Fibroblast of lung (primary cell): ENCODE measurements around the gene LRR1. TPM values are rescaled to one million over a fixed set of nuclear protein-coding genes. Genes with fewer than 3 reads are reported as not detected.

Experiments
- DNase-seq, 2 donors: peaks; one replicate each; pipeline versions ENCODE4 v3.0.0 to v3.0.0-alpha.2; 2010; ENCODE audit warnings: low read depth in 2 of 2
- H2AFZ ChIP-seq: 2 replicates; pipeline ENCODE4 v1.5.1; 2012; ENCODE audit warnings: low read length, control low read depth, inconsistent platforms
- H3K27ac ChIP-seq: 2 replicates; pipeline ENCODE4 v1.5.1; 2011; ENCODE audit warnings: low read length, control low read depth; ENCODE audit not compliant: insufficient read depth
- H3K27me3 ChIP-seq: 2 replicates; pipeline ENCODE4 v1.5.1; 2011; ENCODE audit warnings: mild to moderate bottlenecking, low read length; ENCODE audit not compliant: control insufficient read depth, insufficient read depth
- H3K36me3 ChIP-seq: 2 replicates; pipeline ENCODE4 v1.5.1; 2011; ENCODE audit warnings: low read length; ENCODE audit not compliant: control insufficient read depth, insufficient read depth
- H3K4me1 ChIP-seq: 2 replicates; pipeline ENCODE4 v1.5.1; 2011; ENCODE audit warnings: low read length; ENCODE audit not compliant: control insufficient read depth, insufficient read depth; ENCODE audit errors: extremely low read depth
- H3K4me2 ChIP-seq: 2 replicates; pipeline ENCODE4 v1.5.1; 2011; ENCODE audit warnings: low read length, control low read depth; ENCODE audit not compliant: insufficient read depth; ENCODE audit errors: extremely low read depth
- H3K4me3 ChIP-seq, 4 experiments: fragments of 200-600 bp in 1 of 4; sonication (generic) in 1 of 4; replicated peaks in 1 of 4; 2 replicates each; pipeline ENCODE4 v1.5.1; 2011 to 2016; ENCODE audit warnings: low read length in 4 of 4, low read depth in 3 of 4, mild to moderate bottlenecking in 3 of 4, control low read depth in 2 of 4, inconsistent platforms in 1 of 4, mixed read lengths in 1 of 4; ENCODE audit not compliant: insufficient read depth in 1 of 4; ENCODE audit errors: control extremely low read depth in 1 of 4
- H3K79me2 ChIP-seq: 2 replicates; pipeline ENCODE4 v1.5.1; 2012; ENCODE audit warnings: mild to moderate bottlenecking, low read length, inconsistent platforms; ENCODE audit not compliant: control insufficient read depth, insufficient read depth
- H3K9ac ChIP-seq: 2 replicates; pipeline ENCODE4 v1.5.1; 2011; ENCODE audit warnings: mild to moderate bottlenecking, low read length, control low read depth; ENCODE audit not compliant: insufficient read depth
- H3K9me3 ChIP-seq: 2 replicates; pipeline ENCODE4 v1.5.1; 2012; ENCODE audit warnings: low read depth, low read length; ENCODE audit not compliant: control insufficient read depth, insufficient read depth
- H4K20me1 ChIP-seq: 2 replicates; pipeline ENCODE4 v1.5.1; 2011; ENCODE audit warnings: low read length; ENCODE audit not compliant: control insufficient read depth, insufficient read depth; ENCODE audit errors: extremely low read depth
- EZH2 ChIP-seq: IDR thresholded peaks from 2 replicates; pipeline ENCODE4 v1.5.1; 2012; ENCODE audit warnings: low read length, control low read depth, mild to moderate bottlenecking; ENCODE audit errors: missing control alignments
- polyA plus RNA-seq, 2 donors: library from polyadenylated mRNA; depleted of rRNA in 1 of 2; stranded (reverse) in 1 of 2; unstranded in 1 of 2; fragments of >200 nt; gene quantifications; 2 replicates each; pipeline ENCODE4 v1.2.1, GENCODE V29; 2011 to 2012; ENCODE audit warnings: missing spikeins in 1 of 2
- total RNA-seq: library from RNA; depleted of rRNA; stranded (reverse); fragments of >200 nt; gene quantifications from 2 replicates; pipeline ENCODE4 v1.2.1, GENCODE V29; 2014
- TF ChIP-seq, protein P1 (sequence below), 2 donors: IDR thresholded peaks in 1 of 2; conservative IDR thresholded peaks in 1 of 2; 1 replicate in 1 of 2; 2 replicates in 1 of 2; pipeline ENCODE4 v1.5.1; 2011 to 2012; ENCODE audit warnings: low read length in 2 of 2, control low read depth in 1 of 2, inconsistent platforms in 1 of 2, low read depth in 1 of 2, mild to moderate bottlenecking in 1 of 2

Gene LRR1
- total and polyA plus RNA-seq, 2 donors (not counting 1 experiment from before 2014, with no cell fraction given): 10.7 to 10.9 TPM

DNA sequence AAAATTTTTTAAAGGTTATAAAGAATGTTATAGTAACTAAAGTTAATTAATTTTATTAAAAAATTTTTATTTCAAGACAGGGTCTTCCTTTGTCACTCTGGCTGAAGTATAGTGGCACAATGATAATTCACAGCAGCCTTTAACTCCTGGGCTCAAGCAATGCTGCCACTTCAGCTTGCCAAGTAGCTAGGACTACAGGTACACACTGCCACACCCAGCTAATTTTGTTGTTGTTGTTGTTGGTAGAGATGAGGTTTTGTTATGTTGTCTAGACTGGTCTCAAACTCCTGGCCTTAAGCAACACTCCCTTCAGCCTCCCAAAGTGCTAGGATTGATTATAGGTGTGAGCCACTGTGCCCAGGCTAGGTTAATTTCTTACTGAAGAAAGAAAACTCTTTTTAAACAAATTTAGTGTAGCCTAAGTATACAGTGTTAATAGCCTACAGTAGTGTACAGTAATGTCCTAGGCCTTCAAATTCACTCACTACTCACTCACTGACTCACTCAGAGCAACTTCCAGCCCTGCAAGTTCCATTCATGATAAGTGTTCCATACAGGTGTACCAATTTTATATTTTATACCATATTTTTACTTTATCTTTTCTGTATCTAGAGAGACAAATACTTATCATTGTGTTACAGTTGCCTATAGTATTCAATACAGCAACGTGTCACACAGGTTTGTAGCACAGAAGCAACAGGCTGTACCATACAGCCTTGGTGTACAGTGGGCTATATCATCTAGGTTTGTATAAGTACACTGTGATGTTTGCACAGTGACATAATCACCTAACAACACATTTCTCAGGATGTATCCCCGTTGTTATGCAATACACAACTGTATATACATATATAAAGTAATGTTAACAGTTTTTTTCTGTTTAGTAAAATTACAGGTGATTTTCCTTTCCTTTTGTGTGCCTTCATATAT, 61.1 kb downstream of the LRR1 start:
- Histone ChIP-seq H3K9me3 (no peaks in the 10 kb centered on the region), H2AFZ (no peak overlapping the region), H3K4me3 (no peak overlapping the region), H3K4me1 (no peaks in the 10 kb centered on the region), H3K36me3 (no peaks in the 10 kb centered on the region), H4K20me1 (no peaks in the 10 kb centered on the region), H3K4me2 (no peak overlapping the region), H3K9ac (no peak overlapping the region), H3K27me3 (no peaks in the 10 kb centered on the region), H3K27ac (no peak overlapping the region), H3K79me2 (no peaks in the 10 kb centered on the region)
- no peak for DNase-seq
- TF ChIP-seq, protein P1, sequence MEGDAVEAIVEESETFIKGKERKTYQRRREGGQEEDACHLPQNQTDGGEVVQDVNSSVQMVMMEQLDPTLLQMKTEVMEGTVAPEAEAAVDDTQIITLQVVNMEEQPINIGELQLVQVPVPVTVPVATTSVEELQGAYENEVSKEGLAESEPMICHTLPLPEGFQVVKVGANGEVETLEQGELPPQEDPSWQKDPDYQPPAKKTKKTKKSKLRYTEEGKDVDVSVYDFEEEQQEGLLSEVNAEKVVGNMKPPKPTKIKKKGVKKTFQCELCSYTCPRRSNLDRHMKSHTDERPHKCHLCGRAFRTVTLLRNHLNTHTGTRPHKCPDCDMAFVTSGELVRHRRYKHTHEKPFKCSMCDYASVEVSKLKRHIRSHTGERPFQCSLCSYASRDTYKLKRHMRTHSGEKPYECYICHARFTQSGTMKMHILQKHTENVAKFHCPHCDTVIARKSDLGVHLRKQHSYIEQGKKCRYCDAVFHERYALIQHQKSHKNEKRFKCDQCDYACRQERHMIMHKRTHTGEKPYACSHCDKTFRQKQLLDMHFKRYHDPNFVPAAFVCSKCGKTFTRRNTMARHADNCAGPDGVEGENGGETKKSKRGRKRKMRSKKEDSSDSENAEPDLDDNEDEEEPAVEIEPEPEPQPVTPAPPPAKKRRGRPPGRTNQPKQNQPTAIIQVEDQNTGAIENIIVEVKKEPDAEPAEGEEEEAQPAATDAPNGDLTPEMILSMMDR (conservative IDR thresholded peaks at IDR 0.05 in 1 of 2, IDR thresholded peaks at IDR 0.05 in 1 of 2; ENCODE audit: low read depth in 1 of 2, low read length in 2 of 2): no peak
- TF ChIP-seq EZH2: no peak

Other genes starting within 250 kb of the LRR1 start
- 1,182 and 1,369 TPM in 2 replicates for gene RPS29, start 12.6 kb upstream of the LRR1 start, total RNA-seq
- gene RPS29, start 12.6 kb upstream of the LRR1 start, polyA plus RNA-seq: 6,852 and 7,256 TPM in 2 replicates
- gene RPL36AL, start 21.7 kb downstream of the LRR1 start, total RNA-seq: 281 and 528 TPM in 2 replicates
- 383 and 523 TPM in 2 replicates for gene RPL36AL, start 21.7 kb downstream of the LRR1 start, polyA plus RNA-seq
- gene MGAT2, start 21.9 kb downstream of the LRR1 start, total RNA-seq: 50.3 and 60.4 TPM in 2 replicates
- 55.7 and 64.5 TPM in 2 replicates for gene MGAT2, start 21.9 kb downstream of the LRR1 start, polyA plus RNA-seq
- 9.1 and 10.3 TPM in 2 replicates for gene DNAAF2, start 36.3 kb downstream of the LRR1 start, total RNA-seq
- gene DNAAF2, start 36.3 kb downstream of the LRR1 start, polyA plus RNA-seq: 6.1 and 6.5 TPM in 2 replicates
- 3.1 and 4.5 TPM in 2 replicates for gene POLE2, start 89.3 kb downstream of the LRR1 start, total RNA-seq
- 8.7 and 18.6 TPM in 2 replicates for gene POLE2, start 89.3 kb downstream of the LRR1 start, polyA plus RNA-seq
- gene KLHDC1, start 94.2 kb downstream of the LRR1 start, total RNA-seq: 5.4 and 5.8 TPM in 2 replicates
- gene KLHDC1, start 94.2 kb downstream of the LRR1 start, polyA plus RNA-seq: 0.51 and 0.85 TPM in 2 replicates
- 125 and 135 TPM in 2 replicates for gene KLHDC2, start 169.2 kb downstream of the LRR1 start, total RNA-seq
- gene KLHDC2, start 169.2 kb downstream of the LRR1 start, polyA plus RNA-seq: 40.5 and 59.1 TPM in 2 replicates